ENCODE measurements around the gene COL15A1.

COL15A1 gene

DNA sequence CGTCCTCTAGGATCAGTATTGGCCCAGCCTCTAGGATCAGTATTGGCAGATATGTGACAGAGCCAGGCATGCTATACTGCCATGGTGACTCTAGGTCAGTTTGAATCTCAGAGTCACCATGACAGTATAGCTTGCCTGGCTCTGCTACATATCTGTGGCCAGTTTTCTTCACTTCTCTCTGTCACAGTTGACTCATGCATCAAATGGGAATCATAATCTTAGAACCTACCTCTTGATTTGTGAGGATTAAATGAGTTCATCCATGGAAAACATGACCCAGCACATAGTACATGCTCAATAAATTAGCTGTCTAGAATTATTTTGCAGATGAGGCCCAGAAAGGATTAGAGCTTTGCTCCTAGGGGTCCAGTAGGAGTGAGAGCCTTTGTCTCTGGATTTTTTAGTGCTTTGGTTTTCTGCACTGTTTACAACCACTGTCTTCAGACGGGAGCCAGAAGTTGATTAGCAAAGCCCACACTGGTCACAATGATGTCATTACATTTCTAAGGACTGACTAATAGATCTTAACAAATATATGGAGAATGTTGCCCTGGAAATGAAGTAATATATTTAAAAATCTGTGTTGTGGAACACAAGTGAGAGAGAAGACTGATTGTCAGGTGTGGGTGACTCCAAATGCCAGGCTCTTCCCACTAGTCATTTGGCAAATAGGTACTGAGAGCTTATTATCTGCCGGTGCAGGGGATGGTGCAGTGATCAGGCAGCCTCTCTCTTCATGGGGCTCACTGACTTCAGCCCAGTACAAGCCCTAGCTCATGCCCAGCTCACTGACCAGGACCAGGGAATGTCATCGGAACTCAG is 76.0 kb downstream of the COL15A1 start:
- DNase-seq, result no peak

DNA sequence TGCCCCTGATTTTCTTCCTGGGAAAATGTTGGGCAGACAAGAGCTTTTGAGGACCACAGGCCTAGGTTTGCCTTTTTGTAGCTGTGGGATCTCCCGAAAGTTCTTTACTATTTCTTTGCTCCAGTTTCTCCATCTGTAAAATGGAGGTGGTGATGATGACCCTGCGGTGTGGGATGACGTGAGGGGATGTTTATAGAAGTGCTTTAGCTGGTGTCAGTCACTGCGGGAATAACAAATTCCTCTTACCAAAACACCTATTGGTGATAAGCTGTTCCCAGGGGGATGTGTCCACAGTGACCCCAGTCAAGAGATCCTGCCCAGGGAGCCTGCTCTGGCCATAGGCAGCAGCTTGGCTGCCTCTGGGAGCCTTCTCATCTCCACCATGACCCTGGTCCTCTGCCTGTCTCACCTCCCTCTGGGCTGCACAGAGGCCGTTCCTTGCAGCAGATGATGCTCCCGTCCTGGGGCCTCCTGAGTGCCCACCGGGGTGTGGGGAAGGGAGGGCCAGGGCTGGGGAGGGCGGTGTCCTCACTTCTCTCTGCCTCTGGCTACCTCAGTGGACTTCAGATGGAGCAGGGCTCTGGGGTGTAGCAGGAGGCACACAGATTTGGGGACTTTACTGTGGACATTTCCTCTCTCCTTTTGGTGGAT is 77.2 kb downstream of the COL15A1 start:
- DNase-seq, result no peak

DNA sequence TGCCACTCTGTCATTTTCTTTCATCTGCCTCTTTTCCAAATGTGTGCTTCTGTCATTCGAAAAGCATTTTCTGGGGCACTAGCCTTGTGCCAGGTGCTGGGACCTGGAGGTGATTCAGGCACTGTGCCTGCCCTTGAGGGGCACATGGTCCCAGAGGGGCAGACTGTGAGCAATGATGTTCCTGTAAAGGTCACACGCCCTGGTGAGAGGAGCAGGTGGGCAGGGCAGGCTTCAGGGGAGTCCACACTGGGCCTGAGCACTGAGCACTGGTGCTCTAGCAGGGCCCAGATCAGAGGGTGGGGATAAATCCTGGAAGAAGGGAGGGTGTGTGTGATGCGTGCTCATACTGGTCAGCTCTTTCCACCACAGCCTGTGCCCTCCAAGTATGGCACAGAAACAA is 77.8 kb downstream of the COL15A1 start:
- DNase-seq, result no peak

DNA sequence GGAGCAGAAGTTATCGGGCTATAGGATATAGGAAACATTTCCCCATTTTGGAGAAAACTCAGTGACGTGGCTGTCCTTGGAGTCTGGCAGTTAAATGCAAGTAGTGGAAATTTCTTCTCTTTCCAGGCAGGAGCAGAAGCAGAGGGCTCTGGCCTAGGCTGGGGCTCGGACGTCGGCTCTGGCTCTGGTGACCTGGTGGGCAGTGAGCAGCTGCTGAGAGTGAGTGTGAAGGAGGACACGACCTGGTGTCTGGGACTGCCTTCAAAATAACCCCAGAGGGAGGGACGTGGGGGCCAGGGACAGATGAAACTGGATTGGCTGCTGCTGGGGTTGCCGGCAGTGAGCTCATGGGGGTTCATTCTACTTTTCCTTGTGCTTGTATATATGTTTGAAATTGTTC is 79.5 kb downstream of the COL15A1 start:
- no peak for DNase-seq

DNA sequence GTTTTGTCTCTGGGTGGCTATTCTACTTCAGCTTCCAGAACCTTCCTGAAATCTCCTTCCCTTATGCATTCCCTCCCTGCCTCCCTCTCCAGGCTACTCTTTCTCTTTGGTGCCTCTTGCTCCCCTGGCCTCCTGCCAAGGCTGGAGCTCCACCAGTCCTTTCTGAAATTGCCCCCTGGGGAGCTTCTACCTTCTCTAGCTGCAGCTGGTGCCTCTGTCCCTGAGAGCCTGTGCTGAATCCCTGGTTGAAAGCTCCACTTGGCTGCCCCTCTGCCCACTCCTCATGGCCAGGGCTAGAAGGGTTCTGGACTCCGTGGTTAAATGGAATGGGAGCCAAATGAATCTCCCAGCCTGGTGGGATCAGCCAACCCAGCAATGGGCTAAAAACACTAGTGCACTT is 80.1 kb downstream of the COL15A1 start:
- DNase-seq, result no peak

DNA sequence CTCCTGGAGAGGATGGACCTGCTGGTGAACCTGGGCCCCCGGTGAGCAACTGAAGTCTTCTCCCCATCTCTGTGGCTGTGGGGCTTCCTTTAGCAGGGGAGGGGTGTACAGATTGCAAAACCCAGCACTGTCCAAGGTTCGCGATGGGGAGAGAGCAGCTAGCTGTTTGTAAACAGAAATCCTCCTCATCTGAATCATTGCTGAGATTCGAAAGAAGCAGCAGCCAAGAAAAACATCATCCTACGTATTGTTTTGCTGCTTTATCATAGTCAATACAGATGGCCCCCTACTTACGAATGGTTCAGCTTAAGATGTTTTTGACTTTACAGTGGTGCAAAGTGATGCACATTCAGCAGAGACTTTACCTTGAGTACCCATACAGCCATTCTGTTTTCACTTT is 81.3 kb downstream of the COL15A1 start:
- DNase-seq, result no peak

DNA sequence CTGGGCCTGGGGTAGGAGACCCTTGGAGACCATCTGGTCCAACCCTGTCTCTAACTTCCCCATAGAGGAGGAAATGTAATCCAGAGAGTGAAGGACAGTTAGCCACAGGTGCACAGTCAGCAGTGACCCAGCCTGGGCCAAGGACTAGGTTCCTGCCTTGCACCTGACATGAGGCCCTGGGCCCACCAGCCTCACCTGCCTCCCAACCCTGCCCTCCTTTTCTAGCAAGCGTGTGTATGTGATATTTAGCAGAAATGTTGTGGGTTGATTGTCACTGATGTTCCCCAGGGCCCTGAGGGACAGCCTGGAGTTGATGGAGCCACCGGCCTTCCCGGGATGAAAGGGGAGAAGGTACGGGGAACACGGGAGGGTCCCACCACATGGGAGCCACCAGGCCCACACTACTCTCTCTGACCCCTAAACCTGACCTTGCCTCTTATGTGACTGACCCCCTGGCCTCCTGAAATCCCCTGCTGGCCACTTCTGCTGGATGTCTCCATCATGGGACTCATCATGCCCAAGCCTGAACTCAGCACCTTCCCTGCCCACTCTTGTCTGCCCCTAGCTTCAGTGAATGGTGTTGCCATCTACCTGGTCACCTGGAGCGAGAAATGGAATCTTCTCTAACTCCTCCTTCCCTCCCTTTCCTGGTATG is 82.0 kb downstream of the COL15A1 start:
- no peak for DNase-seq

DNA sequence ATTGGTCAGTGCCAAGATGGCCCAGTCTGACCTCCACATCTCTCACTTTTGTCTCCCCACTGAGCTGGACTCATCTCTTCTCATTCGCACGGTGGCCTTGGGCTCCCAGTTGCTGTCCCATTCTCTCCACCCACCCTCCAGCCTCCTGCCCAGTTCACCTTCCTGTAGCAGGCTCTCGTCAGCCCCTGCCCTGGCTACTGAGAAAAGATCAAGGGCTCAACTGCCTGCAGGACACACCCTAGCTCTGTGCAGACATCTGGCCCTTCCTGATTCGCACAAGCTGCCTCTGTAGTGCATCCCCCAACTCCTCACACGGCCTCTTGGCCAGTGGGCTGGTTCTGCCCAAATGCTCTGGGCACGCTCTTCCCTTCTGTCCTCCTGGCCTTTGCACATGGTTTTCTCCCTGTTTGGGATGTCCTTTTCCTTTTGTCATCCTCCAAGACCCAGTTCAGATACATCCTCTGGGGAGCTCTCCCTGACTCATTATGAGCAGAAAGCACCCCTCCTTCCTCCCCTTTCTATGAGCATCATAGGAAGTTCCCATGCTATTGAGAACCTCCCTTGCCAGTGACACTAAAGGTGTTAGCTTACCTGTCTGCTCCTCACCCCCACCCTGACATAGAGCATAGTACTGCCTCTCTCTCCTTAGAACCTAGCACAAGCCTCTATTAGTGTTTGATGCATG is 82.7 kb downstream of the COL15A1 start:
- no peak for DNase-seq

DNA sequence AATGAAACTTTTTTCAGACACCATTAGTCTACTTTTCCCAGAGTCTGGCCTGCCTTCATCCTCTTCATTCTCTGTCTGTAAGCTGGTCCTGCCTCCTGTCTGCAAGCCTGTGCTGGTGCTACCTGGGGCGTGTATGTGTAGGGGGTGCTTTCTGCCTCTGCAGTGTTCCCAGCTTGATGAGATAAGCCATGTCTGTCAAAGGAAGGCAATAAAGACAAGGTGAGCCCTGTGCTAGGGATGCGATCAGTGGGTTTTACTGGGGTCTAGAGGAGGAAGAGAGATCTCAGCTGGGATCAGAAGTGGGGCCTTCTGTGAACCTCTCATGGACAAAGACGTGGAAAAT is 83.2 kb downstream of the COL15A1 start:
- no peak for DNase-seq

DNA sequence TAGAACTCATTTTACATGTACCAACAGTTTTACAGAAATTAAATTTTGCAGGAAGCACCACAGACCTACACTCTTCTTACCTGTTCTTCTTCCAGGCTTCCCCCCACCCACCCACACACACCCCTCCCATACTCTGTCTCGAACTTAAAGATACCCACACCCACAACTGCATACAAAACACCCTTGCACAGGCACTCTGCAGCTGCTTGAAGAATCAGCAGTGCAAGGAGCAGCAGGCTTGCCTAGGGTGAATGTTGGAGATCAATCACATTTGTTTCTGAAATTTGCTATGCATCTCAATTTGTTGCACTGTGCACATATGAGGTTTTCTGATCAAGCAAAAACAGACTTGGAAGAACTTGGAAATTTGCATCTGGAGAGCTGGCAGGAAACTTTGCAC is 83.7 kb downstream of the COL15A1 start:
- no peak for DNase-seq

DNA sequence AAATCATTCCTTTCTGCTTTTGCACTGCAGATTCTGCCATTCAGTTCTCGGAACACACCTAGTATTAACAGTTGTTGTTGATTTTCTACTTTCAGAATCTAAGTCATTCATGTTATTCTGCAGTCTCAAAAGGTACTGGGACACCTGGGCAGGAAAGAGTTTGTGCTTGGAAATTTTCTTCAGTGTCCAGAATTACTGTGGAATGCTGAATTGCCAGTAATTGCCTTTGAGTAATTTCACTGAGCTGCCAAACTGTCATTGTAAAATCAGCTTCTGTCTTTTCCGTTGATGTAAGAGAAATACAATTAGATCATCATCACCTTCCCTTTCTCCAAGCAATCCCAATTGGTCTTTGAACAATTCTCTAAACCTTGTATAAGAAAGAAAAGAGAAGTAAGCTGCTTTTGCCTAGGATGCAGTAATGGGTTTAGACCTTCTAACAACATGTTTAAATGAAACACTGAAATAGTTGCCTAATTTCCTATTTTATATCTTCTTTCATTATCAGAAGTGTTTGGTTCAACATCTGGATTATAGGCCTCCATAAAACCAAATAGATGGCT is 85.5 kb downstream of the COL15A1 start:
- no peak for DNase-seq

DNA sequence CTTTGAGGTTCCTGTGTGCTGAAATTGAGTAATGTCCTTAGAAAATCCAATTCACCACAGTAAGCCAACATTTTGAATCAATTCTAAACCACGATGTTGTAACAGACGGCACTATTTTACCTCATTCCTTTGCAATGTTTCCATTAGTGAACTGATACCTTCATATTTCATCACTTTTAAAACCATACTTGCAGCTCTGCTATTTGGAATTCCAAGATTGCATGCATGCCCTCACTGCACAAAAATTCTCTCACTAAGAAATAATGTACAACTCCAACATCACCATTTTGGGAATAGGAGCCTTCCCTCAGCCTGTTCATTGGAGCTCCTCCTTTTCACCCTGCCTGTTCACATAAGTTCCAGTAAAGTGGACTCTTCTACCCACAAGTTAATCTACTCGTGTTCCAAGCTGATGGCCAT is 86.4 kb downstream of the COL15A1 start:
- DNase-seq, result no peak

DNA sequence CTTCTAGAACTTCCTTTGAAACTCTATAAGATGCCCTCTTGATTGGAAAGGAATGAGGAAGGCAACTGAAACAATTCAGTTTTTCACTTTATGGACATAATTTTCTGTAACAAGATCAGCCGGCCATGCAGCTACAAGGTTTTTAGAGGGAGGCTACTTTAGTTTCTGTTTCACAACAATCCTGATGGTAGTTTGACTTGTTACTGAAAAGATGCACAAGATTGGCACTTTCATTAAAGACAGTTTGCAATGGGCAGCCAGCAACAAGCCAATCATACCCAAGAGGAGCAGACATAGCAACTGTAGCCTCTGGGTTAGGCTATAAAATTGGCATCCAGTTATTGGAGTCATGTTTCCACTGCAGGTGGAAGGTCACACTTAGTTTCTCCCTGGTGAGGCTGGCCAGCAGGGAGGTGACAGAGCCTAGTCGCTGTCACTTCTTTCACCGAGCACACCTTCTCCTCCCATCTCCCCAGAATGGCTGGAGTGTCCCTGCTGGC is 87.0 kb downstream of the COL15A1 start:
- DNase-seq, result no peak

DNA sequence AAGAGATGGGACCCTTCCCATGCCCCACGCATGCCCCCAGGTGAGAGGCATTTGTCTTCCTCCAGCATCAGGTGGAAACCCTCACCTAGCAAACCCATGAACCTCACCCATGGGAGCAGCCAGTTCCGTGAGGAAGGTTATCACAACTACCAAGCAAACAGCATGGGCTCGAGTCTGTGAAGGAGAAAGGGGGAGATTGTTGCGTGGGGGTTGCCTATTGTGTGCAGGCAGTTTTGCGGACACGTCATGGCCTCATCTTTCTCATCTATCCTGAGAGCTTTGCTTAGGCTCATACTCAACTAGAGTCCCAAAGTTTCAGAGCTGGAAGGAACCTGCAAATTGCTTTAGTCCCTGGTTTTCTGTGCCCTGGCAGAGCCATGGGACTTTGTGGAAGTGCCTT is 87.6 kb downstream of the COL15A1 start:
- DNase-seq, result no peak

DNA sequence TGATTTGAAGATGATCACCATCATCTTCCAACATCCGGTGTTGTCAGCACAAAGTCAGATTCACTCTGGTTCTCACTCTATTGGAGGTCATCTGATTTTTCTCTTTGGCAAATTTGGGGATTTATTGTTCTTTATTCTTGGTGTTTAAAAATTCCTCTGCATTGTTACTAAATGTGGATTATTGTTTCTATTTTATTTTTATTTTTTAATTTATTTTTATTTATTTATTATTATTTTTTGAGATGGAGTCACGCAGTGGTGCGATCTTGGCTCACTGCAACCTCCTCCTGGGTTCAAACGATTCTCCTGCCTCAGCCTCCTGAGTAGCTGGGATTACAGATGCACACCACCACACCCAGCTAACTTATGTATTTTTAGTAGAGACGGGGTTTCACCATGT is 88.3 kb downstream of the COL15A1 start:
- DNase-seq, result no peak

DNA sequence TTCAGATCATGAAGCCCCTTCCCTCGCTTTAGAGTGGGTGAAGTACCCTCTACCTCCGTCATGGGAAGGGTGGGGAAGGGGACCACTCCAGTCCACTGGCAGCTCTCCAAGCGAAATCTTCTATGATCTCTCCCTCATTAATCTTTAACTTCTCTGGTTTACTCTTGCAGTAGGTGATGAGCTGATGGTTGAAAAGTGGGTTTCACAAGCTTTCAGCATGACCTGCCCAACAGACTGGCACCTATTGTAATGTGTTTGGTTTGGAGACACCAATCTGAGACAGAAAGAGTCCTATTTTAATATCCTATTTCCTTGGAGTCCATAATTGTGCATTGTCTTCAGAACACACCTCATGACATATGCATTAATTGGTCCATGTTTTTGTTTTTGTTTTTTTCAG is 90.4 kb downstream of the COL15A1 start:
- DNase-seq, result no peak

DNA sequence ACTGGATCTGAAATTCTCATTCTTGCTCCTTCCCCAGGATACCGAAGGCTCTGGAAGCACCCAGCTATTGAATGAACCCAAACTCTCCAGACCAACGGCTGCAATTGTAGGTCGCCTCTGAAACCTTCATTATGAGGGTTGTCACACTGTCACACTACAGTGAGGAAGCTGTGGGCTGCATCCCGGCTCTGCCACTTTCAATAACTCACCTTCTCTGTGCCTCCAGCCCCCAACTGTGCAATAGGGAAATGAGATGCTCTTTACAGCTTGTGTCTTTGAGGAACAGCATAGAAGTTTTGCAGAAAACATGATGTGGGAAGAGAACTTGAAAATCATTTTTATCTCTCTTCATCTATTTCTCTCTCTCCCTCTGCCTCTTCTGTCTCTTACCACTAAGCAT is 91.6 kb downstream of the COL15A1 start:
- DNase-seq, result no peak

DNA sequence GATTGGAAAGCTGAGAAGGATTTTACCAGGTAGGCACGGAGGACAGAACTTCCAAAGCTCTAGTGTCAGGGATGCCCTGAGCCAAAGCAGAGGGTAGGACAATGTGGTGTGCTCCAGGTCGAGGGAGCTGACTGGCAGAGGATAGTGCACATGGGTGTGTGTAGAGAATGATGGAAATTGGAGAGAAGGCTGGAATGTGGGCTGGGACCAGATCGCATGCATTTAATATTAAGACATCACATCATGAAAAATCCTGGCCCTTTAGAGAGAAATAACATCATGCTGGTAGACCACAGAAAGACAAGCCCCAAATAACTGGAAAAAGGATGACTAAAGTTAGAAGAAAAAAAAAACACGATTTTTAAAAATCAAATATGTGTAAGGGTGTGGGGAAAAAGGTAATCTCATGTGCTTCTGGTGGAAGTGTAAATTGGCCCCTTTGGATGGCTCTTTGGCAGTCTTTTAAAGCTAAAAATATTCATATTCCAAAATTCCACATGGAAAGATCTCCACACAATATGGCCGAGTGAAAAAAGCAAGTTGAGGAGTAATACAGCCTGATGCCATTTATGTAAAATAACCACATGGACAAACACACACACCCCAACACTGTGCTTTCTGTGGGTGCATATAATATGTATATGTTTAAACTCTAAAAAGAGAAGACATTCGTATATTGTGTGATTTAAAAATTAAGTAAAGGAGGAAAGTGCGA is 94.2 kb downstream of the COL15A1 start:
- no peak for DNase-seq

DNA sequence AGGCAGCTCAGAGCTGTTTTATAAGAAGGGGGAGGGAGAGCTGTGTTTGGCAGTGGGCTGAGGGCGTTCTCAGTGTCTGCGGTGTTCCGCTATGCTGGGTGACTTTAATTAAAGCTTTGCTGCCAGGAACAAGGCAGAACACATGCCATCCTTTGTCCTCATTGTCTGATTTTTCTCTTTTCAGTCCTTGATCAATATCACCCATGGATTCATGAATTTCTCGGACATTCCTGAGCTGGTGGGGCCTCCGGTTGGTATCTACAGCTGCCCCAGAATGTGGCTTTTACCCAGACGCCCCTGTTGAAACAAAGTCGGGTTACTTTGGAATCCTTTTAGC is 94.7 kb downstream of the COL15A1 start:
- DNase-seq, result no peak

DNA sequence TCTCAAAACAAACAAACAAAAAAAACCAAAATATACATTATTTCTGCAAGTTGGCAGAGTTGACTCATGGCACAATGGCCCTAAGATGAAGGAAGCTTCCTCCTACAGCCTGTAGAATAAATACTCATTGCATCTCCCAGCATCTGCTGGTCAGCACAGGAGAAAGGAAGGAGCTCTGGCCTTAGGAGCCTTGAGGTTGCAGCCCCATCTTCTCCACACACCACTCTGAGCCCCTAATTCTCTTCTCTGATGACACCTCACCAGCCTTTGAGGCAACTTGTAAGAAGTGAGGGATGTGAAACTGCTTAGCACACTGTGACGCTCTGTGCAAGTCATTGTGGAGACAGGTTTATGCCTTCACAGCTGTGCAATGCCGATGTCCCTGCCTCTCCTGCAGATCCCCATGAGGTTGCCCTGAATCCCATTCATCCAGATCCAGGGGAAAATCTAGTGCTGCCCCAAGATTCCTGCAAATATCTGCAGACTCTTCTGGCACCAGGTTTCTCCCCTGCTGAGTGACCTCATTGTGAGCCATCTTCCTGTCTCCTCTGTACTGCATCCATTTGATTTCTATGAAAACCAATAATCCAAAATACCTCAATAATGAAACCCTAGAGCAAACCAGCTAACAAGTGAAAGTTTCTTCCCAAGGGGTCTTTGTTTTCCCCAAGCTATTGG is 95.9 kb downstream of the COL15A1 start:
- no peak for DNase-seq

DNA sequence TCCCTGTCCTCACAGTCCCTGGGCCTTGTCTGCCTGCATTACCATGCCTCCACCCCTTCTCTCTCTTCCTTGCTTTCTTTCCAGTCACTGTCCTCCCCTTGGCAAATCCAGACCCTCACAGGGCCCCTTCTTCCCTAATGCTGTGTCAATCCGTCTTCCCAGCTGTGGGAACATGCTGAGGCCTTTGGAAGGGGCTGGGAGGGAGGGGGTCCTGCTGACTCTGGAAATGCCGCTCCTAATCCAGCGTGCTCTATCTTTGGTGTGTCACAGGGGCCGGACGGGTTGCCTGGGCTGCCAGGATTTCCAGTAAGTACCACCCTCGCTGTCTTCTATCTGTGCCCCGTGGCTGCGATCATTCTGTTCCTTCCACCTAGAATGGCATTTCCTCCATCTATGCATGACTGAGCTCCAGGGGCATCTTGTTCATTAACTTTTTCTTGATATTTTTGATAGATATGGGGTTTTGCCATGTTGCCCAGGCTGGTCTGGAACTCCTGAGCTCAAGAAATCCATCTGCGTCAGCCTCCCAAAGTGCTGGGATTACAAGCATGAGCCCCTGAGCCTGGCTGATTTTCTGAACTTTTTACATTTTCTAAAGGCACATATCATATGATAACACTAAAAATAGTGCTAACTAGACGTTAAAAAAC is 96.7 kb downstream of the COL15A1 start:
- no peak for DNase-seq

Measured in activated naive CD4-positive, alpha-beta T cell treated with Interleukin-2 at 50 U/mL for 16 hours (primary cell).